Stimulated activated CD4-positive, alpha-beta T cell treated with anti-CD3 and anti-CD28 coated beads, Interleukin-15, amount 100 ng/mL, for 48 hours (primary cell): ENCODE data around the gene TEX14.

Experiments used
- DNase-seq, 2 donors: peaks; one replicate each; pipeline ENCODE4 v3.0.0-alpha.2; 2020; ENCODE audit warnings: low read depth in 2 of 2

Gene TEX14

GRCh38 chr17:58521680-58522079 is 170.2 kb downstream of the TEX14 start:
- DNase-seq, result no peak

- DNase-seq, result no peak
Observed at GRCh38 chr17:58520843-58521430, 170.9 kb downstream of the TEX14 start.

- peak; percentile 99 for DNase-seq
Observed at GRCh38 chr17:58517928-58518609, 173.8 kb downstream of the TEX14 start.

- no peak for DNase-seq
Observed at GRCh38 chr17:58517378-58517927, 174.4 kb downstream of the TEX14 start.

- no peak for DNase-seq
Observed at GRCh38 chr17:58516644-58517377, 175.0 kb downstream of the TEX14 start.

GRCh38 chr17:58515286-58515685 is 176.6 kb downstream of the TEX14 start:
- no peak for DNase-seq

- no peak for DNase-seq
Observed at GRCh38 chr17:58514770-58515157, 177.1 kb downstream of the TEX14 start.

GRCh38 chr17:58513965-58514769 is 177.7 kb downstream of the TEX14 start, which contains the start of gene MTMR4:
TSS of gene MTMR4 (minus strand) at chr17:58514638. CDS start at chr17:58514407, 231 bp downstream.
- DNase-seq, result peak; percentile 63 to 65

GRCh38 chr17:58513267-58513964 is 178.4 kb downstream of the TEX14 start:
- no peak for DNase-seq

- no peak for DNase-seq
Observed at GRCh38 chr17:58510075-58510474, 181.8 kb downstream of the TEX14 start.

GRCh38 chr17:58508341-58509067 is 183.3 kb downstream of the TEX14 start:
- DNase-seq, result no peak

- no peak for DNase-seq
Observed at GRCh38 chr17:58507123-58507634, 184.7 kb downstream of the TEX14 start.
